ENCODE results near the gene FKBP10. TPM values are rescaled to one million over a fixed set of nuclear protein-coding genes. Genes with fewer than 3 reads are reported as not detected.
"Not testable (repeated sequence)": the region's sequence is repeated elsewhere in the genome, so short reads cannot be mapped to it uniquely, and the experiment has no call there.

The FKBP10 gene
- total RNA-seq, 1 donor from 2014 or later, result 10.2 TPM

- no peak for DNase-seq
- intact Hi-C loops (cut with micrococcal nuclease), result no loop called here
- peak; percentile 66 for ATAC-seq
Observed at GRCh38 chr17:41835214-41835799, 22.5 kb downstream of the FKBP10 start.

GRCh38 chr17:41835800-41836549, 23.2 kb downstream of the FKBP10 start, which contains the start of gene NT5C3B:
NT5C3B (minus strand) TSS chr17:41836232; CDS start chr17:41836193, 39 bp downstream.
- DNase-seq (peak; percentile 81), ATAC-seq (peak; percentile 97)
- intact Hi-C loops (cut with micrococcal nuclease), result no loop called here

- intact Hi-C loops (cut with micrococcal nuclease), result no loop called here
Observed at GRCh38 chr17:41836550-41837196, 23.9 kb downstream of the FKBP10 start.

GRCh38 chr17:41837761-41838538, 25.1 kb downstream of the FKBP10 start, which contains the start of gene KLHL10:
KLHL10 (plus strand) TSS chr17:41837825; CDS start chr17:41837933, 108 bp downstream.
- ATAC-seq (no peak), DNase-seq (no peak)
- intact Hi-C loops (cut with micrococcal nuclease), result no loop called here

More at GRCh38 chr17:41836550-41837196, 23.9 kb downstream of the FKBP10 start:
- DNase-seq (no peak), ATAC-seq (no peak)

- DNase-seq; intact Hi-C loops (cut with micrococcal nuclease); ATAC-seq: not testable (repeated sequence)
Observed at GRCh38 chr17:41839448-41839847, 26.6 kb downstream of the FKBP10 start.

GRCh38 chr17:41840781-41841180, 28.0 kb downstream of the FKBP10 start:
- intact Hi-C loops (cut with micrococcal nuclease); ATAC-seq; DNase-seq: not testable (repeated sequence)

- no peak for DNase-seq
- ATAC-seq, result no peak
- intact Hi-C loops (cut with micrococcal nuclease), result no loop called here
Observed at GRCh38 chr17:41844971-41845370, 32.2 kb downstream of the FKBP10 start.

GRCh38 chr17:41848788-41849187, 36.0 kb downstream of the FKBP10 start:
- intact Hi-C loops (cut with micrococcal nuclease), result no loop called here
- ATAC-seq (no peak), DNase-seq (no peak)

- ATAC-seq (no peak), DNase-seq (no peak)
- intact Hi-C loops (cut with micrococcal nuclease), result no loop called here
Observed at GRCh38 chr17:41849251-41849990, 36.6 kb downstream of the FKBP10 start.

- intact Hi-C loops (cut with micrococcal nuclease); ATAC-seq; DNase-seq: not testable (repeated sequence)
Observed at GRCh38 chr17:41851382-41851781, 38.6 kb downstream of the FKBP10 start.

GRCh38 chr17:41860254-41860931, 47.6 kb downstream of the FKBP10 start:
- intact Hi-C loops (cut with micrococcal nuclease), result no loop called here
- DNase-seq (no peak), ATAC-seq (no peak)

- DNase-seq (no peak), ATAC-seq (no peak)
- intact Hi-C loops (cut with micrococcal nuclease), result no loop called here
Observed at GRCh38 chr17:41863074-41863848, 50.5 kb downstream of the FKBP10 start.

- DNase-seq (no peak), ATAC-seq (peak; percentile 67)
- intact Hi-C loops (cut with micrococcal nuclease), result no loop called here
Observed at GRCh38 chr17:41864498-41864835, 51.7 kb downstream of the FKBP10 start.

GRCh38 chr17:41864836-41865595, 52.2 kb downstream of the FKBP10 start, which contains the start of gene KLHL11:
KLHL11 (minus strand) TSS chr17:41865423; CDS start chr17:41865370, 53 bp downstream.
- ATAC-seq (peak; percentile 99), DNase-seq (peak; percentile 94)
- intact Hi-C loops (cut with micrococcal nuclease), result no loop called here

GRCh38 chr17:41865596-41865893, 52.7 kb downstream of the FKBP10 start:
- intact Hi-C loops (cut with micrococcal nuclease), result no loop called here
- ATAC-seq (no peak), DNase-seq (no peak)

GRCh38 chr17:41868568-41868967, 55.8 kb downstream of the FKBP10 start:
- intact Hi-C loops (cut with micrococcal nuclease), result no loop called here
- DNase-seq, result no peak
- ATAC-seq, result no peak

GRCh38 chr17:41869426-41869825, 56.6 kb downstream of the FKBP10 start:
- DNase-seq (no peak), ATAC-seq (no peak)
- intact Hi-C loops (cut with micrococcal nuclease), result no loop called here
